Prostate gland (tissue), 2 donors: ENCODE data around the gene LHPP. TPM values are rescaled to one million over a fixed set of nuclear protein-coding genes. Genes with fewer than 3 reads are reported as not detected.

Experiments used
- DNase-seq: peaks from one replicate; pipeline ENCODE4 v3.0.0-alpha.2; 2019; ENCODE audit warnings: low spot score
- H3K27ac ChIP-seq, 2 donors: fragments of 200-600 bp; sonication (generic); 2 replicates each; pipeline ENCODE4 v1.5.1; 2017 to 2019
- H3K27me3 ChIP-seq: fragments of 200-600 bp; sonication (generic); replicated peaks from 2 replicates; pipeline ENCODE4 v1.5.1; 2019; ENCODE audit not compliant: insufficient read depth
- H3K36me3 ChIP-seq, 2 donors: fragments of 200-600 bp; sonication (generic); 1 replicate in 1 of 2; 2 replicates in 1 of 2; pipeline versions ENCODE4 v1.5.1 to v1.8.1; 2017 to 2019
- H3K4me1 ChIP-seq: fragments of 200-600 bp; sonication (generic); replicated peaks from 2 replicates; pipeline ENCODE4 v1.5.1; 2019
- H3K4me3 ChIP-seq, 2 donors: fragments of 200-600 bp; sonication (generic); 2 replicates each; pipeline ENCODE4 v1.5.1; 2017 to 2019
- H3K9me3 ChIP-seq: fragments of 200-600 bp; sonication (generic); 2 replicates; pipeline ENCODE4 v1.5.1; 2017
- POLR2A ChIP-seq: fragments of 450-650 bp; IDR thresholded peaks from one replicate; pipeline ENCODE4 v1.6.1; 2016; ENCODE audit warnings: antibody characterized with exemption, mild to moderate bottlenecking
- POLR2AphosphoS5 ChIP-seq: sonication (generic); formaldehyde crosslinking; IDR thresholded peaks from one replicate; pipeline ENCODE4 v1.6.1; 2017; ENCODE audit warnings: antibody characterized with exemption
- WGBS: methylation state at CpG from one replicate; pipeline ENCODE4 v1.1.5; 2018; 5-methylcytosine and 5-hydroxymethylcytosine counted together
- intact Hi-C: fragments of 100-400 bp; cut with DNase I; formaldehyde crosslinking; loops from one replicate; pipeline ENCODE4 v1.14.2; 2022
- total RNA-seq, 2 donors: library from RNA; depleted of rRNA; stranded (reverse); fragments of >200 nt; gene quantifications; one replicate each; pipeline ENCODE4 v1.1.0, GENCODE V29; 2016
- TF ChIP-seq, protein P1 (sequence below), 4 experiments: fragments of 200-600 bp in 2 of 4; fragments of 450-650 bp in 2 of 4; sonication (generic) in 2 of 4; IDR thresholded peaks; 1 replicate in 3 of 4; 2 replicates in 1 of 4; pipeline ENCODE4 v1.5.1; 2016 to 2019; ENCODE audit warnings: antibody characterized with exemption in 4 of 4, mild to moderate bottlenecking in 2 of 4, moderate library complexity in 2 of 4

The LHPP gene
- total RNA-seq, 2 donors from 2014 or later: 21.9 to 43.3 TPM

DNA sequence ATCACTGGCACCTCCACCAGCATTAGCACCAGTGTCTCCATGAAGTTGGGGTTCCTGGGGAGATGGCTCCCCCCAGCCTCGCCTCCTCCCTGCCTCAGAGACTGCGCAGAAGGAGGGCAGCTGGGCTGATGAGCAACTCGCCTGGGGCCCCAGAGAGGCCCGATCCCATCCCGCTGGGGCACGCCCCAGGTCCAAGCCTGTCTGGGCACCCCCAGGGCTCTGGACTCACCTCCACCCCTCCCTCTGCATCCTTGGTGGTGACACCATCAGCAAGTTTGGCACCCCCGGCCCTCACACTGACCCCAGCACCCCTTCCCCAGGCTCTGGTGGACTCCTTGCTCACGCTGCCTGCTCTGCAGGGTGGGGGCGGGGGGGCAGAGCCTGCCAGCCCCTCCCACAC, 89.5 kb downstream of the LHPP start:
- TF ChIP-seq POLR2AphosphoS5 (no peak), POLR2A (no peak)
- TF ChIP-seq, protein P1, sequence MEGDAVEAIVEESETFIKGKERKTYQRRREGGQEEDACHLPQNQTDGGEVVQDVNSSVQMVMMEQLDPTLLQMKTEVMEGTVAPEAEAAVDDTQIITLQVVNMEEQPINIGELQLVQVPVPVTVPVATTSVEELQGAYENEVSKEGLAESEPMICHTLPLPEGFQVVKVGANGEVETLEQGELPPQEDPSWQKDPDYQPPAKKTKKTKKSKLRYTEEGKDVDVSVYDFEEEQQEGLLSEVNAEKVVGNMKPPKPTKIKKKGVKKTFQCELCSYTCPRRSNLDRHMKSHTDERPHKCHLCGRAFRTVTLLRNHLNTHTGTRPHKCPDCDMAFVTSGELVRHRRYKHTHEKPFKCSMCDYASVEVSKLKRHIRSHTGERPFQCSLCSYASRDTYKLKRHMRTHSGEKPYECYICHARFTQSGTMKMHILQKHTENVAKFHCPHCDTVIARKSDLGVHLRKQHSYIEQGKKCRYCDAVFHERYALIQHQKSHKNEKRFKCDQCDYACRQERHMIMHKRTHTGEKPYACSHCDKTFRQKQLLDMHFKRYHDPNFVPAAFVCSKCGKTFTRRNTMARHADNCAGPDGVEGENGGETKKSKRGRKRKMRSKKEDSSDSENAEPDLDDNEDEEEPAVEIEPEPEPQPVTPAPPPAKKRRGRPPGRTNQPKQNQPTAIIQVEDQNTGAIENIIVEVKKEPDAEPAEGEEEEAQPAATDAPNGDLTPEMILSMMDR (IDR thresholded peaks at IDR 0.05): no peak
- no peaks in the 10 kb centered on the region for H3K36me3 ChIP-seq
- no peak overlapping the region for H3K4me3 ChIP-seq
- H3K9me3 ChIP-seq: no peaks in the 10 kb centered on the region
- no peak overlapping the region for H3K27ac ChIP-seq
- no peaks in the 10 kb centered on the region for H3K27me3 ChIP-seq
- no peak for DNase-seq
- 93% methylated on average over 9 of the region's 9 CpGs for WGBS
- no peaks in the 10 kb centered on the region for H3K4me1 ChIP-seq
- intact Hi-C loops: no loop called here

- H3K36me3 ChIP-seq: no peaks in the 10 kb centered on the region
- DNase-seq: no peak
- intact Hi-C loops: no loop called here
- TF ChIP-seq POLR2A (no peak), POLR2AphosphoS5 (no peak)
- TF ChIP-seq, protein P1 (IDR thresholded peaks at IDR 0.05): no peak
- H3K27ac ChIP-seq: no peak overlapping the region
- H3K9me3 ChIP-seq: no peaks in the 10 kb centered on the region
- WGBS: 86% methylated on average over 11 of the region's 11 CpGs
- H3K4me3 ChIP-seq: no peak overlapping the region
- no peaks in the 10 kb centered on the region for H3K4me1 ChIP-seq
- no peaks in the 10 kb centered on the region for H3K27me3 ChIP-seq
These were observed 90.1 kb downstream of the LHPP start for GRCh38 chr10:124551755-124552154.

- Histone ChIP-seq H3K27me3 (no peaks in the 10 kb centered on the region), H3K27ac (no peak overlapping the region), H3K4me1 (no peaks in the 10 kb centered on the region), H3K36me3 (no peaks in the 10 kb centered on the region), H3K9me3 (no peaks in the 10 kb centered on the region), H3K4me3 (no peak overlapping the region)
- 88% methylated on average over 14 of the region's 14 CpGs for WGBS
- intact Hi-C loops: no loop called here
- no peak for DNase-seq
- no peak for TF ChIP-seq POLR2AphosphoS5
- TF ChIP-seq, protein P1 (IDR thresholded peaks at IDR 0.05): no peak
- no peak for TF ChIP-seq POLR2A
These were observed 91.2 kb downstream of the LHPP start for GRCh38 chr10:124552691-124553276.

DNA sequence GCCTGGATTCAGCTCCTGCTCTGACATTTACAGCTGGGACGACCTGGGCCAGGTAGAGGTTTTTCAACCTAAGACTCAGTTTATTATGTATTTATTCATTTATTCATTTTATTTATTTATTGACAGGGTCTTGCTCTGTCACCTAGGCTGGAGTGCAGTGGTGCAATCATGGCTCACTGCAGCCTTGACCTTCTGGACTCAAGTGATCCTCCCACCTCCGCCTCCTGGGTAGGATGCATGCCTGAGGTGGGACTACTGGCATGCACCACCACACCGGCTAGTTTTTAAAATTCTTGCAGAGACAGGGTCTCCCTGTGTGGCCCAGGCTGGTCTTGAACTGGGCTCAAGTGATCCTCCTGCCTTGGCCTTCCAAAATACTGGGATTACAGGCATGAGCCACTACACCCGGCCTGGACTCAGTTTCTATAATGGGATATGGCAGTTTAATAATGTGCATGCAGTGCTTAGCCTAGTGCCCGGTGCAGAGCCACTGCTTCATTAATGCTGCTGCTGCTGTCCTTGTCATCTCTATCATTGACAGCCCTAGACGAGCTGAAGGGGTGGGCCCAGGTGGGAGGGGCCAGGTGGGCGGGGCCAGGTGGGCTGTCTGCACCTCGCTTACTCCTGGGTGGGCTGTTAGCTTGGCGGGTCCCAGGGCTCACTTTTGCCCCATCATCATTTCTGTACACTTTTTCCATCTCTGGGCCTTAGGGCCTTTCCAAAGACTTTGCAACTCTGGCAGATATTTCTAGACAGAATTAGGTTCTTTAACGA, 92.6 kb downstream of the LHPP start:
- H3K4me3 ChIP-seq: no peak overlapping the region
- no peaks in the 10 kb centered on the region for H3K4me1 ChIP-seq
- H3K36me3 ChIP-seq: no peaks in the 10 kb centered on the region
- intact Hi-C loops: no loop called here
- no peaks in the 10 kb centered on the region for H3K27me3 ChIP-seq
- TF ChIP-seq POLR2AphosphoS5: no peak
- TF ChIP-seq, protein P1 (IDR thresholded peaks at IDR 0.05): no peak
- no peak for TF ChIP-seq POLR2A
- no peak for DNase-seq
- WGBS: 87% methylated on average over 10 of the region's 10 CpGs
- H3K27ac ChIP-seq: no peak overlapping the region
- no peaks in the 10 kb centered on the region for H3K9me3 ChIP-seq

DNA sequence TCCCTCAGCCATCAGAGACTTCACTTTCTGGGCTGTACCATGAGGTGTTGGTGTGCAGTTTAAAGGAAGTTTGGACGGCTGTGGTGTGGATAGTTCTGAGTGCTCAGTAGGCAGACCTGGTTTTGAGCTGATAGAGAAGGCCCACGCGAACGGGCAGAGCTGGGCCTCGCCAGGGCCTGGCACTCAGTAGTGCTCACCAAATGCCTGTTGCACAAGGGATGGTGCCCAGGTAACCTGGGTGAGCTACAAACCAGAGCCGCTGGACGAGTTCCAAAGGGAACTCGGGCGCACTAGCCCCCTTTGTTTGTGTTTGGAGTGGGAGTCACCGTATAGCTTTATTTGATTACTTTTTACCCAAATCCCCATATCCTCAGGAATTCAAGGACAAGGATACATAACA, 95.5 kb downstream of the LHPP start:
- no peak overlapping the region for H3K4me3 ChIP-seq
- no peaks in the 10 kb centered on the region for H3K27me3 ChIP-seq
- 73% methylated on average over 10 of the region's 10 CpGs for WGBS
- no peaks in the 10 kb centered on the region for H3K9me3 ChIP-seq
- H3K4me1 ChIP-seq: peaks cover 5% of the 10 kb centered on the region
- DNase-seq: no peak
- no peaks in the 10 kb centered on the region for H3K36me3 ChIP-seq
- H3K27ac ChIP-seq: no peak overlapping the region
- TF ChIP-seq POLR2A: no peak
- intact Hi-C loops: no loop called here
